ENCODE results near the gene APLF. TPM values are rescaled to one million over a fixed set of nuclear protein-coding genes. Genes with fewer than 3 reads are reported as not detected.

The APLF gene
- total and polyA plus RNA-seq, 10 of the 15 experiments (the other 5 are each of a cell fraction or from before 2014, with no cell fraction given), result 0.66 to 2.8 (median 1.8) TPM

DNA sequence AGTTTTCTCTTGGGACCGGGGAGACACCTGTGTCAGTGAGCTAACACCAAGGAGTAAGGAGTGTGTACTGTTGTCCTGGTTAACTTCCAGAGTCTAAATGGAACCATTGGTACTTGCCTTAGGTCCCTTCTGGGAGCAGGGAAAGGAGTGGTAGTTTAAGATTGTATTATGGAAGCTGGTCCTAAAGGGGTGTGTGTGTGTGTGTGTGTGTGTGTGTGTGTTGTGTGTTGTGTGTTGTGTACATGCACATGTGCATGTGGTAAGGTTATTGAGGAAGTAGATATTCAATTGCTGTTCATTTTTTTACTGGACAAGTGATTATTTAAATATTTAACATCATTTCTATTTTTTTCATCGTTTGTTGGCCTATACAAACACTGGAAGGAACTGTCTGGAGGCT is 1.4 kb downstream of the APLF start:
- Histone ChIP-seq H3K9me3 (replicated peaks; ENCODE audit: control insufficient read depth, insufficient read depth, low read length) (no peaks in the 10 kb centered on the region), H3K79me2 (ENCODE audit: control insufficient read depth, insufficient read depth, low read length) (peaks cover 2% of the 10 kb centered on the region; the same call in 1 of the 2 replicates), H3K9ac (ENCODE audit: control insufficient read depth, insufficient read depth, low read length) (no peak overlapping the region), H3K27ac (ENCODE audit: control insufficient read depth, insufficient read depth) (no peak overlapping the region), H3K27me3 (replicated peaks in 1 of 2; ENCODE audit: control insufficient read depth in 2 of 2, insufficient read depth in 2 of 2, low read length in 1 of 2) (no peaks in the 10 kb centered on the region), H3K4me1 (ENCODE audit: control insufficient read depth, insufficient read depth, low read length) (peaks cover 11% of the 10 kb centered on the region; the same call in 1 of the 2 replicates), H3K36me3 (ENCODE audit: control insufficient read depth in 2 of 2, insufficient read depth in 2 of 2, low read length in 1 of 2) (no peaks in the 10 kb centered on the region), H3K4me3 (peak overlapping the region; percentile 7; the same call in 1 of the 2 replicates), H4K20me1 (ENCODE audit: control insufficient read depth, insufficient read depth) (no peaks in the 10 kb centered on the region), H2AFZ (ENCODE audit: control insufficient read depth, low read depth, low read length) (0 out of 2 replicates have a peak overlapping the region, but pooled peaks have one; percentile 9), H3K4me2 (ENCODE audit: control insufficient read depth, insufficient read depth) (peak overlapping the region; percentile 80; the same call in 1 of the 2 replicates)
- ChIA-PET POLR2A (no interaction called here), RAD21 (ENCODE audit: unreplicated experiment) (interaction anchor here (0.6 to 1.4 kb wide), 4 partner anchors 126 to 882 kb away, joined by 3 to 4 read pairs (median 4); no protein-coding TSS in a partner anchor), CTCF (interaction anchor here (0.6 to 8.9 kb wide), 17 partner anchors 9 to 1350 kb away, joined by 3 to 173 read pairs (median 3); no protein-coding TSS in a partner anchor), SMC1A (ENCODE audit: uncharacterized antibody, unreplicated experiment) (interaction anchor here (1.0 to 2.2 kb wide), 4 partner anchors 20 to 246 kb away, joined by 3 to 15 read pairs (median 4); no protein-coding TSS in a partner anchor)
- no peak for FAIRE-seq
- intact Hi-C loops (cut with micrococcal nuclease; ENCODE audit: unreplicated experiment) (loop anchor here (5.0 kb wide), 1 partner anchor 838 kb away; no protein-coding TSS in a partner anchor), in situ Hi-C loops (cut with MboI) (no loop called here)
- 75% methylated on average over 2 of the region's 2 CpGs for WGBS (ENCODE audit: insufficient coverage, insufficient replicate concordance, low lambda C conversion rate, missing lambda C conversion rate)
- BruUV-seq (replicated peaks), result no TSS peak
- ATAC-seq, result no peak
- DNase-seq (ENCODE audit: low read depth, low spot score), result no peak
- TF ChIP-seq SMAD5 (IDR thresholded peaks at IDR 0.05; ENCODE audit: low read depth), result no peak
- no peak for TF ChIP-seq MTA2 (IDR thresholded peaks at IDR 0.05; ENCODE audit: low read depth)
- TF ChIP-seq CBFB (IDR thresholded peaks at IDR 0.05; ENCODE audit: low read depth), result no peak
- TF ChIP-seq MAX (IDR thresholded peaks at IDR 0.05; ENCODE audit: low read depth, low read length), result no peak

- FAIRE-seq, result no peak
- intact Hi-C loops (cut with micrococcal nuclease; ENCODE audit: unreplicated experiment), result loop anchor here (5.0 kb wide), 1 partner anchor 837 kb away; no protein-coding TSS in a partner anchor
- ChIA-PET CTCF (interaction anchor here (1.1 to 8.9 kb wide), 5 partner anchors 91 to 242 kb away, joined by 3 to 173 read pairs (median 4); no protein-coding TSS in a partner anchor), POLR2A (interaction anchor here (0.5 kb wide), 1 partner anchor 12 kb away, joined by 4 read pairs; no protein-coding TSS in a partner anchor), RAD21 (ENCODE audit: unreplicated experiment) (no interaction called here), SMC1A (ENCODE audit: uncharacterized antibody, unreplicated experiment) (interaction anchor here (0.9 kb wide), 1 partner anchor 7 kb away, joined by 3 read pairs; no protein-coding TSS in a partner anchor)
- Histone ChIP-seq H3K9ac (ENCODE audit: control insufficient read depth, insufficient read depth, low read length) (no peak overlapping the region), H2AFZ (ENCODE audit: control insufficient read depth, low read depth, low read length) (no peak overlapping the region), H3K4me2 (ENCODE audit: control insufficient read depth, insufficient read depth) (no peak overlapping the region), H3K36me3 (ENCODE audit: control insufficient read depth in 2 of 2, insufficient read depth in 2 of 2, low read length in 1 of 2) (no peaks in the 10 kb centered on the region), H3K4me1 (ENCODE audit: control insufficient read depth, insufficient read depth, low read length) (peaks cover 11% of the 10 kb centered on the region; the same call in 1 of the 2 replicates), H3K79me2 (ENCODE audit: control insufficient read depth, insufficient read depth, low read length) (peaks cover 2% of the 10 kb centered on the region; the same call in 1 of the 2 replicates), H3K27me3 (replicated peaks in 1 of 2; ENCODE audit: control insufficient read depth in 2 of 2, insufficient read depth in 2 of 2, low read length in 1 of 2) (no peaks in the 10 kb centered on the region; a peak in 1 of 4 replicates), H3K27ac (ENCODE audit: control insufficient read depth, insufficient read depth) (no peak overlapping the region), H4K20me1 (ENCODE audit: control insufficient read depth, insufficient read depth) (no peaks in the 10 kb centered on the region), H3K9me3 (replicated peaks; ENCODE audit: control insufficient read depth, insufficient read depth, low read length) (no peaks in the 10 kb centered on the region), H3K4me3 (no peak overlapping the region)
- 100% methylated on average over 1 of the region's 1 CpG for WGBS (ENCODE audit: insufficient coverage, insufficient replicate concordance, low lambda C conversion rate, missing lambda C conversion rate)
- no TSS peak for BruUV-seq (replicated peaks)
- no peak for ATAC-seq
- DNase-seq (ENCODE audit: low read depth, low spot score), result no peak
- in situ Hi-C loops (cut with MboI), result loop anchor here (5.0 kb wide), 1 partner anchor 447 kb away; no protein-coding TSS in a partner anchor
- no peak for TF ChIP-seq HDAC6 (IDR thresholded peaks at IDR 0.05; ENCODE audit: unreplicated experiment)
- TF ChIP-seq, protein P1, sequence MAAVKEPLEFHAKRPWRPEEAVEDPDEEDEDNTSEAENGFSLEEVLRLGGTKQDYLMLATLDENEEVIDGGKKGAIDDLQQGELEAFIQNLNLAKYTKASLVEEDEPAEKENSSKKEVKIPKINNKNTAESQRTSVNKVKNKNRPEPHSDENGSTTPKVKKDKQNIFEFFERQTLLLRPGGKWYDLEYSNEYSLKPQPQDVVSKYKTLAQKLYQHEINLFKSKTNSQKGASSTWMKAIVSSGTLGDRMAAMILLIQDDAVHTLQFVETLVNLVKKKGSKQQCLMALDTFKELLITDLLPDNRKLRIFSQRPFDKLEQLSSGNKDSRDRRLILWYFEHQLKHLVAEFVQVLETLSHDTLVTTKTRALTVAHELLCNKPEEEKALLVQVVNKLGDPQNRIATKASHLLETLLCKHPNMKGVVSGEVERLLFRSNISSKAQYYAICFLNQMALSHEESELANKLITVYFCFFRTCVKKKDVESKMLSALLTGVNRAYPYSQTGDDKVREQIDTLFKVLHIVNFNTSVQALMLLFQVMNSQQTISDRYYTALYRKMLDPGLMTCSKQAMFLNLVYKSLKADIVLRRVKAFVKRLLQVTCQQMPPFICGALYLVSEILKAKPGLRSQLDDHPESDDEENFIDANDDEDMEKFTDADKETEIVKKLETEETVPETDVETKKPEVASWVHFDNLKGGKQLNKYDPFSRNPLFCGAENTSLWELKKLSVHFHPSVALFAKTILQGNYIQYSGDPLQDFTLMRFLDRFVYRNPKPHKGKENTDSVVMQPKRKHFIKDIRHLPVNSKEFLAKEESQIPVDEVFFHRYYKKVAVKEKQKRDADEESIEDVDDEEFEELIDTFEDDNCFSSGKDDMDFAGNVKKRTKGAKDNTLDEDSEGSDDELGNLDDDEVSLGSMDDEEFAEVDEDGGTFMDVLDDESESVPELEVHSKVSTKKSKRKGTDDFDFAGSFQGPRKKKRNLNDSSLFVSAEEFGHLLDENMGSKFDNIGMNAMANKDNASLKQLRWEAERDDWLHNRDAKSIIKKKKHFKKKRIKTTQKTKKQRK (IDR thresholded peaks at IDR 0.05; ENCODE audit: low read depth, low read length), result no peak
- TF ChIP-seq JUNB (IDR thresholded peaks at IDR 0.05), result no peak
- TF ChIP-seq NFXL1 (IDR thresholded peaks at IDR 0.05; ENCODE audit: borderline replicate concordance), result no peak
- no peak for TF ChIP-seq ASH2L (IDR thresholded peaks at IDR 0.05; ENCODE audit: borderline replicate concordance, low read depth)
Measured at GRCh38 chr2:68469935-68470334, 2.5 kb downstream of the APLF start.

Data from GM12878 (cell line).